Neural cell (in vitro differentiated cells): ENCODE measurements around the gene LMBRD1.

ENCODE experiments used
- CTCF ChIP-seq: fragments of 450-650 bp; IDR thresholded peaks from 2 replicates; pipeline ENCODE4 v1.5.1; 2014; ENCODE audit warnings: antibody characterized with exemption, mild to moderate bottlenecking, moderate library complexity; ENCODE audit not compliant: poor library complexity, severe bottlenecking
- EP300 ChIP-seq: fragments of 450-650 bp; conservative IDR thresholded peaks from 2 replicates; pipeline ENCODE4 v1.6.1; 2014; ENCODE audit warnings: antibody characterized with exemption, mild to moderate bottlenecking, moderate library complexity; ENCODE audit not compliant: poor library complexity, severe bottlenecking
- EZH2 ChIP-seq: fragments of 200-600, 300-800 bp; shearing (Covaris generic), sonication (generic); IDR thresholded peaks from 2 replicates; pipeline ENCODE4 v1.6.1; 2014; ENCODE audit warnings: antibody characterized with exemption, low read length, borderline replicate concordance, mild to moderate bottlenecking; ENCODE audit not compliant: insufficient read depth, poor library complexity, severe bottlenecking
- MXI1 ChIP-seq: fragments of 450-650 bp; conservative IDR thresholded peaks from 2 replicates; pipeline ENCODE4 v1.6.1; 2014; ENCODE audit warnings: antibody characterized with exemption, mild to moderate bottlenecking; ENCODE audit not compliant: poor library complexity, severe bottlenecking
- RAD21 ChIP-seq: fragments of 450-650 bp; conservative IDR thresholded peaks from 2 replicates; pipeline ENCODE4 v1.6.1; 2014; ENCODE audit warnings: antibody characterized with exemption, mild to moderate bottlenecking, moderate library complexity
- SMC3 ChIP-seq: fragments of 450-650 bp; conservative IDR thresholded peaks from 2 replicates; pipeline ENCODE4 v1.6.1; 2014; ENCODE audit warnings: antibody characterized with exemption, mild to moderate bottlenecking, moderate library complexity; ENCODE audit not compliant: poor library complexity

- no peak for TF ChIP-seq CTCF
- TF ChIP-seq RAD21 = no peak
- no peak for TF ChIP-seq EZH2
- TF ChIP-seq SMC3 = no peak
- no peak for TF ChIP-seq EP300
- TF ChIP-seq MXI1 = no peak
Measured at GRCh38 chr6:69791065-69791471, 5.7 kb downstream of the LMBRD1 start.
